Neutrophil (primary cell): ENCODE results near the gene KIF23.

Source experiments
- H3K27ac ChIP-seq: fragments of 200-600 bp; sonication (generic); 2 replicates; pipeline ENCODE4 v1.5.1; 2016; ENCODE audit warnings: mild to moderate bottlenecking, moderate library complexity
- H3K27me3 ChIP-seq: fragments of 200-600 bp; sonication (generic); 2 replicates; pipeline ENCODE4 v1.6.0; 2016; ENCODE audit warnings: mild to moderate bottlenecking
- H3K36me3 ChIP-seq: fragments of 200-600 bp; sonication (generic); 2 replicates; pipeline ENCODE4 v1.5.1; 2017
- H3K4me1 ChIP-seq, 2 experiments: fragments of 200-600 bp in 1 of 2; sonication (generic) in 1 of 2; 1 replicate in 1 of 2; 2 replicates in 1 of 2; pipeline versions ENCODE4 v1.5.1 to v1.6.1; 2013 to 2016; ENCODE audit warnings: low read depth in 1 of 2, low read length in 1 of 2, mild to moderate bottlenecking in 1 of 2, moderate library complexity in 1 of 2; ENCODE audit not compliant: control insufficient read depth in 1 of 2, insufficient read depth in 1 of 2
- H3K4me3 ChIP-seq, 2 experiments: fragments of 200-600 bp in 1 of 2; sonication (generic) in 1 of 2; 1 replicate in 1 of 2; 2 replicates in 1 of 2; pipeline ENCODE4 v1.5.1; 2013 to 2016; ENCODE audit warnings: low read depth in 1 of 2, low read length in 1 of 2, mild to moderate bottlenecking in 1 of 2, moderate library complexity in 1 of 2
- H3K9me3 ChIP-seq: fragments of 200-600 bp; sonication (generic); 2 replicates; pipeline ENCODE4 v1.5.1; 2016
- CTCF ChIP-seq: fragments of 200-600 bp; sonication (generic); IDR thresholded peaks from 2 replicates; pipeline ENCODE4 v1.5.1; 2016; ENCODE audit warnings: antibody characterized with exemption

The KIF23 gene

GRCh38 chr15:69385831-69386230 lies 28.3 kb upstream of the KIF23 start:
- TF ChIP-seq CTCF, result no peak
- peaks cover 0 to 11% of the 10 kb centered on the region in 2 experiments for H3K4me1 ChIP-seq
- no peaks in the 10 kb centered on the region for H3K27me3 ChIP-seq

GRCh38 chr15:69386284-69386683 lies 27.9 kb upstream of the KIF23 start:
- Histone ChIP-seq H3K9me3 (no peaks in the 10 kb centered on the region), H3K27me3 (no peaks in the 10 kb centered on the region), H3K4me1 (peaks cover 0 to 11% of the 10 kb centered on the region in 2 experiments), H3K27ac (no peak overlapping the region), H3K36me3 (no peaks in the 10 kb centered on the region), H3K4me3 (no peak overlapping the region)
- no peak for TF ChIP-seq CTCF

More at GRCh38 chr15:69385831-69386230, 28.3 kb upstream of the KIF23 start:
- H3K27ac ChIP-seq, result no peak overlapping the region
- H3K4me3 ChIP-seq, result no peak overlapping the region
- no peaks in the 10 kb centered on the region for H3K9me3 ChIP-seq
- H3K36me3 ChIP-seq, result no peaks in the 10 kb centered on the region

GRCh38 chr15:69388260-69388705 lies 25.9 kb upstream of the KIF23 start:
- H3K9me3 ChIP-seq, result no peaks in the 10 kb centered on the region
- H3K27ac ChIP-seq, result no peak overlapping the region
- H3K27me3 ChIP-seq, result no peaks in the 10 kb centered on the region
- no peak for TF ChIP-seq CTCF
- H3K36me3 ChIP-seq, result no peaks in the 10 kb centered on the region
- H3K4me3 ChIP-seq, result no peak overlapping the region
- peaks cover 0 to 11% of the 10 kb centered on the region in 2 experiments for H3K4me1 ChIP-seq

- Histone ChIP-seq H3K4me1 (peaks cover 2 to 14% of the 10 kb centered on the region in 2 experiments), H3K9me3 (no peaks in the 10 kb centered on the region), H3K4me3 (no peak overlapping the region), H3K27me3 (no peaks in the 10 kb centered on the region), H3K36me3 (no peaks in the 10 kb centered on the region), H3K27ac (no peak overlapping the region)
- no peak for TF ChIP-seq CTCF
Observed at GRCh38 chr15:69389426-69389825, 24.7 kb upstream of the KIF23 start.

GRCh38 chr15:69390575-69390974 lies 23.6 kb upstream of the KIF23 start:
- Histone ChIP-seq H3K27me3 (no peaks in the 10 kb centered on the region), H3K36me3 (no peaks in the 10 kb centered on the region), H3K9me3 (no peaks in the 10 kb centered on the region), H3K4me1 (peaks cover 8 to 18% of the 10 kb centered on the region in 2 experiments), H3K4me3 (no peak overlapping the region), H3K27ac (no peak overlapping the region)
- TF ChIP-seq CTCF, result no peak
